DMS153 treated with DMSO at 0.1 percent for 48 hours (cell line): Measurements from ENCODE around the gene CALCOCO1.
"Not testable (repeated sequence)": the region's sequence is repeated elsewhere in the genome, so short reads cannot be mapped to it uniquely, and the experiment has no call there.

ENCODE experiments used
- DNase-seq: peaks from one replicate; lab custom pipeline; 2025; ENCODE audit not compliant: unreplicated experiment; lab: John Stamatoyannopoulos, UW

The CALCOCO1 gene

DNA sequence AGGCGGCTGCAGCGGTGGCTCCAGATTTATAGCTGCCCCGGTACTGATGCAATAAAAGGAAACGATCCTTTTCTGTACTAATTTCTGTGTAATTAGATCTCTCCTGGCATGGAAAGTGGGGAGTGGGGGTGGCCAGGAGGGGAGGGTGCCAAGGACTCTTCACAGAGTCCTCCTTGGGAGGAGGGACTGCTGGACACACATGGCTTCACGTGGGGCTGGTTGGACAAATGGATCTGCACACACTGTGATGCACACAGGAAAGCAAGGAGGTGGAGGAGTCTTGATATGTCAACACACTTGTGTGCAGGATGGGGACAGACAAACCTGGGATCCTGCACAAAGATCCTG is 27.6 kb downstream of the CALCOCO1 start:
- DNase-seq: no peak

DNA sequence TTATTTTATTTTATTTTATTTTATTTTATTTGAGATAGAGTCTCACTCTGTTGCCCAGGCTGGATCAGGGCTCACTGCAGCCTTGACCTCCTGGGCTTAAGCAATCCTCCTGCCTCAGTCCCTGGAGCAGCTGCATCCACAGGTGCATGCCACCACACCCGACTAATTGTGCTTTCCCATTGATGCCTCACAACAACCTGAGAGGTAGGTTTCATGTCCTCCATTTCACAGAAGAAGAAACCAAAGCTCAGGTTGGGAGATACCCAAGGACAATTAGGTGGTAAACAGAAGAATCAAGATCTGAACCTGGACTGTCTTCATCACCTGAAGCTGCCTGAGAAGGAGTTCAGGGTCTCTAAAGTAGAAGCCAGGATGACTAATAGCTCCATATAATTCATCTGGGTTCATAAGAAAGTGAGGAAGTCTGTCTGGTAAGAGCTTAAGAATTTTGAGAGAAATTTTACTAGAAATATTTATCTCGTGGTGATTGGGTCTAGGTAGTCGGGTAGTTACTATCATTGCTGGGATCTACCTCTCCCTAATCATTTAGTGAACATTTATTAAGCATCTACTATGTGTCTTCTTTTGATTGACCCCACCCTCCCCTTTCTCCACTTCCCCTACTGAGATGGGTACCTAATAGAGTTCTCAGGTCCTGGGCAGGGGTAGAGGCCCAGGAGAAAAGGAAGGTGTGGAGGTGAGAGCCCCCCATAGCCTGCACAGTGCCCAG is 28.1 kb downstream of the CALCOCO1 start:
- no peak for DNase-seq

DNA sequence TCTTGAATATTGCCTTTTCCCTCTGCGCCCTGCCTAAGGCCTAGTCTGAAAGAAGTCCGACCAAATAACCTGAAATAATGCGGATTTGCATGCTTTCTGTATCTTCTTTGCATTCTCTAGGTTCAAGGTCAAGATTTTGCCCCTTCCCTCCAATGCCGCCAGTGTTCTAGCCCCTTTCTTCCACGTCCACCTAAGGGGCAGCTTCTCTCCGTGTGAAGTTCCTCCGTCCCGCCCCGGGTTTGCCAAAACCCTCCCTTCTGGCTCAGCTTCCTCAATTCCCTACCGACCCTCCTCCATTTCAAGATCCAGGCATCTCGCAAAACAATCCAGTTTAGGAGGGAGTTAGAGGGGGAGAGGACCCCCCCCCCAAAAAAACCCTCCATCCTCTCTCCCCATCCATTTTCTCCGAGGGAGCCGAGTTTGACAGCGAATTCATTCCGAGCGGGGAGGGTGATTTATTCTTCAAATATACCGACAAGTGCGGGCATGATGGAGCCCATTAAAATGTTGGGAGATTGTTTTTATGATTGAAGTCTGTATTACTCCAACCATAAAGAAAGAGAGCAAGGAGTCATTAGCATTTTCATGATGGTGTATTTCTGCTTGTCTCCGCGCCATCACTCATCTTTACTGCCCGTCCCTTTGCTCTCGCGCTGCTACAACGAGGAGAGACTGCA is 30.5 kb downstream of the CALCOCO1 start:
- peak; percentile 14 for DNase-seq

DNA sequence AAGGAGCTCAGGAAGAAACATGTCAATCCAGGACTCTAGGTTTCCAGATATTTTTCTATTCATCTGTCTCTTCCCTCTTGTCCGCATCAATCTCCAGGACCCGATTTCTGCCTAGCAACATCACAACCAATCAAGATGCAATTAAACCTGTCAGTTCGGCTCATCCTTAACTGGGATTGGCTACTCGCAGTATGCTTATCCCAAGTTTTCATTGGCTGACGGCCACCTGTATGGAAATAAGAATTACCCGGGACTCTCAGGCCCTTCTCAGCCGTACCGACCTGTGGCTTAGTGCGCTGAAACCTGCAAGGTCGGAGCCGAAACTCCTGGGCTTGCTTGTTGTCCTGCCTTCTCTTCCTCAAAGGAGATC is 31.0 kb downstream of the CALCOCO1 start:
- peak; percentile 96 for DNase-seq

DNA sequence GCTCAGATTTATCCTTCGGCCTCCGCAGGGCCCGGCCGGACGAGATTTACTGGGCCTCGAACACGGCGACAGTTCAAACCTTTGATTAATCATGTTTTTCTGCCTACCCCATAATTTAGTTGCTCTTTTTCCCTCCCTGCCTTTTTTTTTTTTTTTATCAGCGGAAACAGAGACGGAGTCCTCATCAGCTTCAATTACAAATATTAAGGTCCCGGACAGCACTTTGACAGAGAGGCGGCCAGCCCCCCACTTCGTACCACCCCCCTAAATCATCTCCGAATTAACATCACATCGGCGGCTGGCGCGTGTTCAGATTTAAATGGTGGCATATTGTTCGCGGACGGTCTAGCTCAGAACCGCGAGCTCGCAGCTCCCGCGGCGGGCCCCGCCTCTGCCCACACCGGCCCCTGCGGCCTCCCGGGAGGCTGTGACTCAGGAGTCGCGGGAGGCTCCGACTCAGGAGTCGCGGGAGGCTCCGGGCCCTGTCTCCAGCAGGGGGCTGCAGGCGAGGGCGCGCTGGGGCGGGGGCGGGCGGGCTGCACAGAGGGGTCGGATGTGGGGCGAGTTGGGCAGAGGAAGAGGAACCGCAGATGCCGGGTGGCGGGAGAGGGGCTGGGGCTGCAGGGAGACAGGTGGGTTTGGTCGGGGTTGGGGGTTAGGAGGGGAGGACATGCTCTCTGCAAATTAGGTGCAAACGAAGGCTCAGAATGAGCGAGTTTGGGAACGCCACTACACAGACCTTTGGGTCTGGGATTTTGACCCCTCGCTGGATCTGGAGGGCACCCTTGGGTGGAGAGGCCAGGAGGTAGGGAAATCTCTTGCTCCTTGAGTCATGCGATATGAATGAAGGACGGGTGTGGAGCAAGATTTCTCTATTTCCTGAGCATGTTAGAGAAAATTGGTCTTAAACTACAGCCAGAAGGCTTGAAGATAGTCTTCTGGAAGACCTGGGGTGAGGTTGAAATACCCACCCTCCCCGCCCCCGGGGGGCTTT is 31.8 kb downstream of the CALCOCO1 start:
- peak; percentile 19 for DNase-seq

DNA sequence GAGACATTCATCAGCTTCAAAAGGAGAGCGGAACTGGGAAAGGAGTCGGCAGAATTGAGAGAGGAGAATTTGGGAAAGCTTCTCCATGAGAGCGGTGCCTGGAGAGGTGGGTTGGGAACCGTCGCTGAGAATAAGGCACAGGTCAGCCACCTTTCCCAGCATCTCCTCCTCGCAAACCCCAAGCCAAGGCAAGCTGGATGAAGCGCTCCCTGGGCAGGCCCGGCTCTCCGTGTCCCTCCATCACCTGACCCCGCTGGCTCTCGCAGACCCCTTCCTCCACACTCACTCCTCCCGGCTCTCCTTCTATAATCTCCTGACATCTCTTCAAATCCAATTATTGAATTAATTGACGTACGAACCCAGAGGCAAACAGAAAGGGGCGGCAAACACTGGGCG is 32.5 kb downstream of the CALCOCO1 start:
- no peak for DNase-seq

DNA sequence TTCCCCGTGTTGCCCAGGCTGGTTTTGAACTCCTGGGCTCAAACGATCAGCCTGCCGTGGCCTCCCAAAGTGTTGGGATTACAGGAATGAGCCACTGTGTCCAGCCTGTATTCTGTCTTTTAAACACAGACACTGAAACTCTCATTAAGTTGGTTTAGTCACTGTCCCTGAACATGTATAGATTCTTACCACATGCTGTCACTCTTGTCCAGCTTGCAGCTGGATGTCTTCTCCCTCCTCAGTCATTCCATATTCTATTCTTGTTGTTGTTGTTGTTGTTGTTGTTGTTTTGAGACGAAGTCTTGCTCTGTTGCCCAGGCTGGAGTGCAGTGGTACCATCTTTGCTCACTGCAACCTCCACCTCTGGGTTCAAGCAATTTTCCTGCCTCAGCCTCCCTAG is 39.1 kb downstream of the CALCOCO1 start:
- DNase-seq: no peak

DNA sequence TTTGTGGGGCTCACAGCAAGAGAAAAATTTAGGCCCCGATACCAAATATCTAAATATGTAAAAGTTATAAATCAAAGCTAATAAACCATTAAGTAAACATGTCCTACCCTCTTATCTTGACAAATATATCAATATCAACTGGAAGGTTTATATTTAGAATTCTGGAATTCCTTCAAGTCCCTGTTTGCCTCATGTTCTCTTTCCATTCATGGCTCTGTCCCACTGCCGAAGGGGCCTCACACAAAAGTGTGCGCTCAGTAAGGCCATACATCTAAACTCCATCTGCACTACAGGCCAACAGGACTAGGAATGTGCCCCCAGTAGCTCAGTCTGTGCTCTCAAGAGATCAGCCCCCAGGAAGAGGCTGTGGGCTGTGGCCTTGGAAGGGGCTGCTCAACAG is 40.8 kb downstream of the CALCOCO1 start:
- no peak for DNase-seq

DNA sequence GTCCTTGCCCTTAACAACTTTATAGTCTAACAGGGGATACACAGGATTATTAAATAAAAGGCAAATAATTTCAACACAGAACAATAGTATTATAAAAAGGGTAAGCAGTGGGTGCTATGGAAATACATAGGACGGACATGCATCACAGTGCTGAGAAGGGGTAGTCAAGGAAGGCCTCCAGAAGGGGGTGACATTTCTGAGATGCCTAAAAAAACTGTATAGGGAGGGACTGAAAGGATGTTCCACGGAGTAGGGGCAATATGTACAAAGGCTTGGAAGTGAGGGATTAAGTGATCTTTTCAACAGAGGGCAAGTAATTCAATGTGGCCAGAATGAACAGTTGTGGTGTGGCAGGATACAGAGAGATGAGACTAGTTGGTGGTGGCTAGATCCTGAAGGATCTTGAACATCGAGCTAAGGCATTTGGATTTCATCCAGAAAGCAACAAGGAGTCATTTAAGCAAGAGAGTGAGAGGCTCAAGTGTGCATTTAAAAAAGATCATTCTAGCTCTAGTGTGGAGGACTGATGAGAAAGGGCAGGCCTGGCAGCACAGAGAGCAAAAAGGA is 42.5 kb downstream of the CALCOCO1 start:
- no peak for DNase-seq

DNA sequence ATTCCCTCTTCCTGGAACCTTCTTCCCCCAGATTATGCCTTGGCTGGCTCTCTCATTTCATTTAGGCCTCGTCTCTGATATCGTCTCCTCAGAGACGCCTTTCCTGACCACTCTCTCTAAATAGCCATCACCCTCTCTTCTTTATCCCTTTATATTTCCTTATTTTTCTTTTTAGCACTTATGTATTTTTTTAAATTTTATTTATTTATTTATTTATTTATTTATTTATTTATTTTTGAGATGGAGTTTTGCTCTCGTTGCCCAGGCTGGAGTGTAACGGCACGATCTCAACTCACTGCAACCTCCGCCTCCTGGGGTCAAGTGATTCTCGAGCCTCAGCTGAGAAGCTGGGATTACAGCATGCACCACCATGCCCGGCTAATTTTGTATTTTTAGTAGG is 43.3 kb downstream of the CALCOCO1 start:
- DNase-seq: no peak

DNA sequence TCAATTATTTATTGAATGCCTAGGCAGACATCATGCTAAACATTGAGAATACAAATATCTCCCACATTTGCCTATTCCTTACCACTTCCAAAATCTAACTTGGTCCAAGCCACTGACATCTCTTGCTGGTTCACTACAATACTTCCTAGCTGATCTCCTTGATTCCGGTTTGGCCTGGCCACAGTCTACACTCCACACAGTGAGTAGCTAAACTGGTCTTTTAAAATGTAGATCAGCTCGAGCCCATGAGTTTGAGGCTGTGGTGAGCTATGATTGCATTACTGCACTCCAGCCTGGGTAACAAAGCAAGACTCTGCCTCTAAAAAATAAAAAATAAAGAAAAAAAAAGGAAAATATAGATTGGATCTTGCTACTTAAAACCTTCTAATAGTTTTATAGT is 43.8 kb downstream of the CALCOCO1 start:
- no peak for DNase-seq

DNA sequence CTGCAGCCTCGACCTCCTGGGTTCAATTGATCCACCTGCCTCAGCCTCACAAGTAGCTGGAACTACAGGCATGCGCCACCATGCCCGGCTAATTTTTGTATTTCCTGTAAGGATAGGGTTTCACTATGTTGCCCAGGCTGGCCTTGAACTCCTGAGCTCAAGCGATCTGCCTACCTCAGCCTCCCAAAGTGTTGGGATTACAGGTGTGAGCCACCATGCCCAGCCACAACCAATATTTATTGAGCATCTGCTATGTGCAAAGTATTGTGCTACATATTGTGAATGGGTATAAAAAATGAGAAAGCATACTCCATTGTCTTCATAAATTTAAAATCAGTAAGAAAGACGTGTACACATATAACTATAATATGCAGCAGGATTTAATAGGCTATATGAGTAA is 47.2 kb downstream of the CALCOCO1 start:
- DNase-seq: not testable (repeated sequence)

DNA sequence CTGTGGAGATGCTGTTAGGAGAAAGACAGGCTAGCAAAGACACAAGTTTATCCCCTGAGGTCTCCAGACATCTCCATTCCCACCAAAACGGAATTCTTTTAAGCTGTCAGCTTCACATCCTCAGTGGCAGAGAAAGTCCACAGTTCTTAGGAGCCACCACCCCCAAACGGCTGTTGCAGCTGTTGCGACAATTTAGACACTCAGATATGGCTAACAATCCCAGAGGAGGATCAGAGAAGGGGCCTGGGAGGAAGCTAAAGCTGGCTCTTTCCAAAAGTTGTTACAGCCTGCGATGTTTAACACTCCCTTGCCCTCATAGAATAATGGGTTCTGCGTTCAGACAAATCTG is 49.5 kb downstream of the CALCOCO1 start:
- no peak for DNase-seq

DNA sequence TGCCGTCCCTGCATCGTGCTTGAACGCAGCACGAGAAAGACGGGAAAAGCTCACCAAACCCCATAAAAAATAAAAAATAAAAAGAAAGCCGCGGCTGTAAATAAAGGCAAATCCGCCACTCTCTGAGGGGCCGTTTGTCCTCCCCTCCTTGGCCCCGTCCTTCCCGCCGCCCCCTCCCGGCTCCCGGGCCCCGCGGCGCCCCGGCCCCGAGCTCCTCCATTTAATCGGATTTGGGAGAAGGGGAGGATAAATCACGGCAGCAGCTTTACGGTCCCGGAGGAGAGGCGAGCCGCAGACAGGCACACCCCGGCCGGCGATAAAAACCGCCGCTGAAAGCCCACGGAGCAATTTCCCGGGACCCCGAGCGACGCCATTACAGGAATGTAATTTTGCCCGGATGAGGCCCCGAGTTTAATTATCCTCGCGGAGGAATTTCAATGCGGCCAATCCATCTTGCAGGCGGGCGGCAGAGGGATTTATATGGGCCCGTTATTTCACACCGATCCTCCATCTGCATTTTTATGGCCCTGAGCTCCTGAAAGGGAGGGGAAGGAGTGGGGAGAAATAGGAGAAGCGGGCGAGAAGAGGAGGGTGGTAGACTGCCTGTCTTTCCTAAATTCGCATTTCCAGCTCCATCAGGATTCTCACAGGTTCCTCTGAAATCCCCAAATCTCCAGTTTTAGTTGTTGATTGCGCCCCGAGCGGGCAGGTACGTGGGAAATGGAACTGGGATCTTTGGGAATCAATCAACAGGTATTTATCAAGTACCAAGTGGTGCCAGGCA is 50.0 kb downstream of the CALCOCO1 start:
- DNase-seq: no peak

DNA sequence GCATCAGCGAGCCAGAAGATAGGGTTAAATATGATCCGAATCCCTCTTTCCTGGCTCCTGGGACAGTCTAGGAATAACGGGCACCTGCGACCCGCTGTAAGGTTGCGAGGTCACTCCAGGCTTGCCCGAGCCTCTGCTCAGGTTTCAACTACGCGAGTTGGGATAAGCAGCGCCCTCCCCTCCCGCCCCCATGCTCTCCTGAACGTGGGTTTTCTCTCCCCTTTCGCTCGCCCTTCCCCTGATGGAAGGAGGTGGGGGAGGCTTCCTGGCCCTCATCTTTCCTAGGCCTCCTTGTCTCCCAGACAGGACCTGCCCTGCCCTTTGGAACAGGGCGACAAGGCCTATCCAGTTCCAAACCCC is 50.6 kb downstream of the CALCOCO1 start:
- DNase-seq: no peak

DNA sequence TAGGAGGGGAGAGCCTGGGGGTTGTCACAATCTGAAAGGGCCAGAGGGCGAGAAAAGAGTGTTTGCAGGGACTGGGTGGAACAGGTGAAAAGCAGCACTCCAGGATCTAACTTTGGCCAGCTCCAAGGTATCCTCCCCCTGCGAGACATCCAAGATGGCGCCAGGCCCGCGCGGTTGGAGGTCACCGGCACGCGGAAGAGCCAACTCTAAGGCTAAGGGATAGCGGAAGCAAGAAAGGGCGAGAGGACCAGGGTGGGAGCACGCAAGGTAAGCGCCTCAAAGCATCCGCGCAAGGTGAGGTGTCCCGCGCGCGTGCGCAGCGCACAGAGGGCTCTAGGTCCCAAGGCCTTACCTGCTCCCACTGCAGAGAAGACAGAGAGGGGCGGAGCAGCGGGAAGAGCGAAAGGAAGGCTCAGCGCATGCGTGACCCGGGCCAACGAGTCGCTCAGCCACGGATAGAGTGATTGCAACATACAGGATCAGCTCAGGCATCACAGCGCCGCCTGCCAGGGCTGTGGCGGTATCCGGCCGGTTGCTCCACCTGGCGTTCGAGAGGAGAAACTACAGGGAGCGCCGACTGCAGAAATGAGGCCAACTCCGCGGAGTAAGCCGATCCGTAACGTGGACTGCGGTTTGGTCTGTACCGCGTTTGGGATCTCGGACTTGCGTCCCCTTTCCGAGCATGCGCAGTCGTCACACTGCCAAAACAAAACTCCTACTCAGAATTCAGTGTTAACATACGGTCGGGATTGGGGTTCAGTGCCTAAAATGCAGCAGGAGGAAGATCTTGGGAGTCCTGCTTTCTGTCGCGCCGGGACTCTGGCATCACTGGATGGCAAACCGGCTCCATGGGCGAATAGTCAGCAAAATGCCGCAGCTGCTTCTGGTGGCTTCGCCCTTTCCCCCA is 51.3 kb downstream of the CALCOCO1 start, which contains the start of gene ATP5MC2:
TSS of gene ATP5MC2 (minus strand) at position 383 of the 907 bp plus-strand sequence. CDS start 3,469 bp downstream, outside the sequence.
- peak; percentile 97 for DNase-seq

DNA sequence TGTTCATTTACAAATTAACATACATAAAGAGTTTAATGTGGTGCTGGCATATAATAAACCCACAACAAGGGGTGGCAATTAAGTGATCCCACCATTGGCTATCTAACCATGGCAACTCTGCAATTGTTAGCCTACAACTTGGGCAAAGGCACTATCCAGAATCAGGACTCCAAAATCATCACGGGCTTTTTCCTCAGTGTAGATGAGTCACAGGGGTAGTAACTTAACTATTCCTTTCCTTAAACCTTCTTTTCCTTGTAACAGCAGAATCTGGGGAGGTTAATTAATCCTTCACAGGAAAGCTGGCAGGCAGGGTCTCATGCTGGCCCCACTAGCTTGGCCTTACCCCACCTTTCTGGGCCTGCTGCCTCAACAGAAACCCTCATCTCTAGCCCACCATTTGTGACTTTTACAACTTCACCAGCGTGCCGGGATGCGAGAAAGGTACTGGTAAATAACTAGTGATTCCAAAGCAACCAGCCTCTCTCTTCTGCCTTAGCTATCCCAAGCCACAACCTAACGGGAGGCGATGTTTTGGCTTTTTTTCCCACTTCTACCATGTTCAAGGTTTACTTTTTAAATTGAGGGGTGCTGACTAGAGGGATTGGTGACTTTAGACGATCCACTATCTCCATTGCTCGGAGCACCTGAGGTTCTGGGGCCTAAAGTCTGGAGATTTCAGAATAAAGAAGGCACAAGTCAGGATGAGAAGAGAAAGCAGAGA is 52.1 kb downstream of the CALCOCO1 start:
- DNase-seq: no peak

DNA sequence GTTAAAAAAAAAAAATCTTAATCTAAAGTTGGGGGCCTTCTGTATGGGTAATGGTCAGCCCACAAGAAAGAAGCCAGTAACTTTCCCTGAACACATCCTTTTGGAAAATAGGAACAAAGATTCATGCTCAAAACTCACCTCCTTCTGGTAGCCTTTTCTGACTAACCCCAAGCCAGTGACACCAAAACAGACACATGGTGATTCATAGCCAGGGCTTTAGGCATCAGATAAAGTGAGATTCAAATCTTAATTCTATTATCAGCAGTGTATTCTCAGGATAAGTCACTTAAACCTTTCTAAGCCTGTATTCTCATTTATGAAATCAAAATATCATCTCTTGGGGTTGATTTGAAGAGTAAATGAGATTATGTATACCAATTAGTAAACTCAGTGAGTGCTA is 56.3 kb downstream of the CALCOCO1 start:
- no peak for DNase-seq

DNA sequence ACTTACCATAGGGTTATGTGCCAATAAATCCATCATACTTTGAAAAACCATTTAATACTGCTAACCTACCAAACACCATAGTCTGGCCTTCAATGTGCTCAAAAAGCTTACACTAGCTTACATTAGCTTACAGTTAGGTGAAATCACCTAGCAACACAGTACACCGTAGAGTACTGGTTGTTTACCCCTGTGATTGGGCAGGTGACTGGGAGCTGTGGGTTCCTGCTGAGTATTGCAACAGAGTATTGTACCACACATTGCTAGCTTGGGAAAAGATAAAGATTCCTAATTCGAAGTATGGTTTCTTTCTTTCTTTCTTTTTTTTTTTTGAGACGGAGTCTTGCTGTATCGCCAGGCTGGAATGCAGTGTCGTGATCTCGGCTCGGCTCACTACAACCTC is 56.9 kb downstream of the CALCOCO1 start:
- DNase-seq: no peak
